HEK293T (cell line): ENCODE data around the gene GPATCH2.

Experiments used
- CTCF ChIA-PET: fragments of 350-600 bp; formaldehyde crosslinking; extraction: SDS; loops from one replicate; lab custom pipeline; 2021; ENCODE audit warnings: antibody characterized with exemption, inconsistent platforms; lab: Yijun Ruan, JAX
- POLR2A ChIA-PET: fragments of 350-600 bp; formaldehyde crosslinking; extraction: SDS; loops from one replicate; lab custom pipeline; 2020; ENCODE audit warnings: antibody characterized with exemption, inconsistent platforms; lab: Yijun Ruan, JAX
- DNase-seq: peaks from one replicate; pipeline ENCODE4 v3.0.0; 2012; ENCODE audit warnings: mixed read lengths; ENCODE audit errors: extremely low spot score
- ARNT ChIP-seq: fragments of 450-650 bp; IDR thresholded peaks from 2 replicates; pipeline ENCODE4 v1.6.1; 2017; ENCODE audit warnings: mild to moderate bottlenecking
- BHLHE40 ChIP-seq: fragments of 450-650 bp; IDR thresholded peaks from 2 replicates; pipeline ENCODE4 v1.6.1; 2016; ENCODE audit warnings: mild to moderate bottlenecking, moderate library complexity, borderline replicate concordance
- CTBP1 ChIP-seq: fragments of 450-650 bp; IDR thresholded peaks from 2 replicates; pipeline ENCODE4 v1.6.1; 2016; ENCODE audit warnings: borderline replicate concordance
- ELF4 ChIP-seq: fragments of 450-650 bp; IDR thresholded peaks from 2 replicates; pipeline ENCODE4 v1.6.1; 2017; ENCODE audit warnings: antibody characterized with exemption
- FOXA1 ChIP-seq: fragments of 450-650 bp; IDR thresholded peaks from 2 replicates; pipeline ENCODE4 v1.6.1; 2016; ENCODE audit warnings: mild to moderate bottlenecking
- FOXK2 ChIP-seq: fragments of 450-650 bp; IDR thresholded peaks from 2 replicates; pipeline ENCODE4 v1.6.1; 2016; ENCODE audit warnings: mild to moderate bottlenecking
- FOXM1 ChIP-seq: fragments of 450-650 bp; IDR thresholded peaks from 2 replicates; pipeline ENCODE4 v1.6.1; 2017; ENCODE audit warnings: mild to moderate bottlenecking, borderline replicate concordance
- HDGF ChIP-seq: fragments of 450-650 bp; IDR thresholded peaks from 2 replicates; pipeline ENCODE4 v1.6.1; 2017; ENCODE audit warnings: antibody characterized with exemption, borderline replicate concordance
- L3MBTL2 ChIP-seq: fragments of 450-650 bp; conservative IDR thresholded peaks from 2 replicates; pipeline ENCODE4 v1.6.1; 2016; ENCODE audit warnings: mild to moderate bottlenecking
- LEF1 ChIP-seq: fragments of 450-650 bp; IDR thresholded peaks from 2 replicates; pipeline ENCODE4 v1.6.1; 2017; ENCODE audit warnings: mild to moderate bottlenecking, borderline replicate concordance
- NFRKB ChIP-seq: fragments of 450-650 bp; IDR thresholded peaks from 2 replicates; pipeline ENCODE4 v1.6.1; 2016; ENCODE audit warnings: mild to moderate bottlenecking, moderate library complexity
- SP1 ChIP-seq: fragments of 450-650 bp; IDR thresholded peaks from 2 replicates; pipeline ENCODE4 v1.6.1; 2017
- SUZ12 ChIP-seq: fragments of 450-650 bp; IDR thresholded peaks from 2 replicates; pipeline ENCODE4 v1.6.1; 2016; ENCODE audit warnings: mild to moderate bottlenecking
- TARDBP ChIP-seq: fragments of 450-650 bp; IDR thresholded peaks from 2 replicates; pipeline ENCODE4 v1.6.1; 2016
- ZNF384 ChIP-seq: fragments of 450-650 bp; IDR thresholded peaks from 2 replicates; pipeline ENCODE4 v1.6.1; 2016
- TF ChIP-seq, protein P1 (sequence below): fragments of 450-650 bp; IDR thresholded peaks from 2 replicates; pipeline ENCODE4 v1.6.1; 2016

GPATCH2 gene

GRCh38 chr1:217661407-217661806 lies 30.5 kb upstream of the GPATCH2 start:
- CTCF ChIA-PET = interaction anchor here (0.7 to 1.0 kb wide), 3 partner anchors 209 to 1440 kb away, joined by 3 to 4 read pairs (median 3); no protein-coding TSS in a partner anchor
- POLR2A ChIA-PET = interaction anchor here (2.1 kb wide), 1 partner anchor 31 kb away, joined by 5 read pairs; the partner anchor contains the start of genes GPATCH2 and SPATA17
- no peak for TF ChIP-seq LEF1
- TF ChIP-seq CTBP1 = no peak
- TF ChIP-seq NFRKB = no peak
- TF ChIP-seq HDGF = no peak
- TF ChIP-seq BHLHE40 = no peak
- TF ChIP-seq FOXM1 = no peak
- TF ChIP-seq FOXA1 = no peak
- no peak for TF ChIP-seq SUZ12
- TF ChIP-seq ARNT = no peak
- TF ChIP-seq FOXK2 = no peak
- TF ChIP-seq TARDBP = no peak
- TF ChIP-seq ELF4 = no peak
- TF ChIP-seq, protein P1, sequence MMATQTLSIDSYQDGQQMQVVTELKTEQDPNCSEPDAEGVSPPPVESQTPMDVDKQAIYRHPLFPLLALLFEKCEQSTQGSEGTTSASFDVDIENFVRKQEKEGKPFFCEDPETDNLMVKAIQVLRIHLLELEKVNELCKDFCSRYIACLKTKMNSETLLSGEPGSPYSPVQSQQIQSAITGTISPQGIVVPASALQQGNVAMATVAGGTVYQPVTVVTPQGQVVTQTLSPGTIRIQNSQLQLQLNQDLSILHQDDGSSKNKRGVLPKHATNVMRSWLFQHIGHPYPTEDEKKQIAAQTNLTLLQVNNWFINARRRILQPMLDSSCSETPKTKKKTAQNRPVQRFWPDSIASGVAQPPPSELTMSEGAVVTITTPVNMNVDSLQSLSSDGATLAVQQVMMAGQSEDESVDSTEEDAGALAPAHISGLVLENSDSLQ = no peak
- no peak for TF ChIP-seq L3MBTL2
- no peak for TF ChIP-seq SP1
- TF ChIP-seq ZNF384 = no peak
- DNase-seq = no peak

DNA sequence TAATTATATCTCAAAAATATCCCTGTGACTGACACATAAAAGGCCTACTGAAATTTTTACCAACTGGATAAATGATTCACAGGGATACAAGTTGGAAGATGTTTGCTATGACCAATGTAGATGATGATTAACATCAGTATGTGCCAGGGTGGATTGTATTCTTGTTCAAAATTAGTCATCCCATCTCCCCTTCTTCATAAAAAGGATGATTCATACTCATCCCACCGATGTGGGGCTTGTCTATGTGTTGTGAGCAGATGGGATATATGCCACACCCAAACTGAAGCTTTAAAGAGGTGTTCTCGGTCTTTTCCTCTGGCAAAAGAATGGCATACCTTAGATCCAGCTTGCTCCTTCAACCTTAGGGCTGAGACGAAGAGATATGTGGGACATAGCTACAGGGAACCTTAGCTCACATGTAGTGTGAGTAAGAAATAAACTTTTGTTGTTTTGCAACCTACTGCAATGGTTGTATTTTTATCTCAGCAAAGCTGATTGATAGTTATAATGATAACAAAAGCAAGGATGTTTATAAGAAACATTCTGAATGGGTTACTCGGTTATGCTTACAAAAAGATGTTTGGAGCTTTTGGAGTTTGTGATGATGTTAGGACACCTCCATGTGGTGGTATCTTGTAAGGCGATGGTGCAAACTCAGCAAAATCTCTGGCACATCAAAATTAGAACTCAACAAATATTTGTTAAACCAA lies 29.6 kb upstream of the GPATCH2 start:
- POLR2A ChIA-PET = interaction anchor here (2.1 kb wide), 1 partner anchor 30 kb away, joined by 5 read pairs; the partner anchor contains the start of genes GPATCH2 and SPATA17
- TF ChIP-seq BHLHE40 = no peak
- TF ChIP-seq CTBP1 = no peak
- no peak for TF ChIP-seq HDGF
- TF ChIP-seq TARDBP = no peak
- no peak for TF ChIP-seq SP1
- TF ChIP-seq ARNT = no peak
- no peak for TF ChIP-seq ELF4
- TF ChIP-seq SUZ12 = no peak
- no peak for TF ChIP-seq FOXA1
- no peak for TF ChIP-seq ZNF384
- no peak for TF ChIP-seq LEF1
- peak; percentile 18 for DNase-seq
- CTCF ChIA-PET = interaction anchor here (0.7 to 1.0 kb wide), 3 partner anchors 210 to 911 kb away, joined by 3 to 4 read pairs (median 3); no protein-coding TSS in a partner anchor

- no peak for DNase-seq
- CTCF ChIA-PET = no interaction called here
- TF ChIP-seq ELF4 (no peak), HDGF (no peak), L3MBTL2 (no peak), SP1 (no peak), ZNF384 (no peak), LEF1 (no peak), NFRKB (no peak), CTBP1 (no peak), FOXK2 (no peak), BHLHE40 (no peak), FOXM1 (no peak), ARNT (no peak), FOXA1 (no peak), TARDBP (no peak)
- TF ChIP-seq, protein P1 = no peak
- POLR2A ChIA-PET = no interaction called here
These were observed 19.8 kb upstream of the GPATCH2 start for GRCh38 chr1:217650674-217651073.

- ChIA-PET POLR2A (no interaction called here), CTCF (no interaction called here)
- DNase-seq = no peak
- TF ChIP-seq TARDBP = no peak
- TF ChIP-seq L3MBTL2 = no peak
- TF ChIP-seq SUZ12 = no peak
- no peak for TF ChIP-seq CTBP1
- TF ChIP-seq ZNF384 = no peak
- no peak for TF ChIP-seq HDGF
- TF ChIP-seq BHLHE40 = no peak
- no peak for TF ChIP-seq LEF1
- no peak for TF ChIP-seq FOXK2
- no peak for TF ChIP-seq FOXM1
- no peak for TF ChIP-seq FOXA1
- TF ChIP-seq ARNT = no peak
- no peak for TF ChIP-seq NFRKB
These were observed 16.9 kb upstream of the GPATCH2 start for GRCh38 chr1:217647791-217648190.

DNA sequence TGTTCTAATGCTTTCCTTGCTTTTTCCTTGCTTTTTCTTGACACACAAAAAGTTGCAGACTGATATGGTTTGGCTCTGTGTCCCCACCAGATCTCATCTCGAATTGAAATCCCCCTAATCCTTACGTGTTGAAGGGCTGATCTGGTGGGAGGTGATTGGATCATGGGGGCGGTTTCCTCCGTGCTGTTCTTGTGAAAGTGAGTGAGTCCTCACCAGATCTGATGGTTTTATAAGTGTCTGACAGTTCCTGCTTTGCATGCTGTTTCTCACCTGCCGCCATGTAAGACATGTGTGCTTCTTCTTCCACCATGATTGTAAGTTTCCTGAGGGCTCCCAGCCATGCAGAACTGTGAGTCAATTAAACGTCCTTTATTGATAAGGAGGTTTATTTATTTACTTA lies 11.6 kb upstream of the GPATCH2 start:
- ChIA-PET POLR2A (no interaction called here), CTCF (no interaction called here)
- DNase-seq = no peak
- TF ChIP-seq, protein P1 = no peak
- TF ChIP-seq FOXK2 (no peak), SP1 (no peak), LEF1 (no peak), NFRKB (no peak), HDGF (no peak), ARNT (no peak), ELF4 (no peak), ZNF384 (no peak)

- ChIA-PET POLR2A (no interaction called here), CTCF (no interaction called here)
- DNase-seq = no peak
These were observed 3.5 kb downstream of the GPATCH2 start for GRCh38 chr1:217627431-217627830.

More at GRCh38 chr1:217627431-217627830, 3.5 kb downstream of the GPATCH2 start:
- TF ChIP-seq SUZ12 = no peak
- no peak for TF ChIP-seq FOXM1
- no peak for TF ChIP-seq NFRKB
- TF ChIP-seq TARDBP = no peak
- TF ChIP-seq FOXK2 = no peak
- TF ChIP-seq FOXA1 = no peak
- TF ChIP-seq L3MBTL2 = no peak
- TF ChIP-seq CTBP1 = no peak
- no peak for TF ChIP-seq ELF4
